Measurements from ENCODE around the gene TAC4.

Gene TAC4

DNA sequence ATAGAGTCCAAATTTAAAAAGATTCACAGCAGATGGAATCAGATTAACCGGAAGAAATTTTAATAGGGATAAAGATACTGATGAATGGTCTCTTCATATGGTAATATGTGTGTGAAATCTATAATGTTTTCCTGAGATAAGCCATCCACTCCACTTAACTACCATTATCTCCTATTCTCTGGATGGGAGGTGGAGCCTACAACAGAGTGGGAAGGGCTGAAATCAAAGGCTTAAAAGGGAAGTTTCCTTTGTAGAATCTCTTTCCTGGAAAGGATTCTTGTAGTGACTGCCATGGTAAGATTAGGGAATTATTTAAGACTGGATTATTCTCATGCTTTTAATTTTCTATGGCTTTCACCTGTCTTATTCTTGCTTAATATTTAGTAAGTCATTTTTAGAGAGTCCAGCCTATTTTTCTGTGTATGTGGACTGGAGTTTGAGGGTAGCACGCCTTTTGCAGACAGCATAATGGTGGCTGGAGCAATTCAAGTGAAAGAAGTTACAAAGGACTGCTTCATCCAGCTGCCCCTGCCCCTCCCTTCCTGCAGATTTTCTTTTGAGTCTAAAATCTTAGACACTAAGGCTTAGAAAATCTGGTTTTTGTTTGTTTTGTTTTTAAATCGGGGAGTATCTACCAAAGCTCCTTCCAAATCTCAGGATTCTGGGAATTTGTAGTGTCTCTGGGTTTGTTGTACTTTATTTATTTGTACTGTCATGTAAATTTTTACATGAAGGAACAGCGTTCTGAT lies 32.9 kb downstream of the TAC4 start:
- no peak for DNase-seq (ENCODE audit: low read depth in 2 of 2)

GRCh38 chr17:49809056-49809455 lies 38.8 kb downstream of the TAC4 start:
- no peak for DNase-seq (ENCODE audit: low read depth in 2 of 2)

DNA sequence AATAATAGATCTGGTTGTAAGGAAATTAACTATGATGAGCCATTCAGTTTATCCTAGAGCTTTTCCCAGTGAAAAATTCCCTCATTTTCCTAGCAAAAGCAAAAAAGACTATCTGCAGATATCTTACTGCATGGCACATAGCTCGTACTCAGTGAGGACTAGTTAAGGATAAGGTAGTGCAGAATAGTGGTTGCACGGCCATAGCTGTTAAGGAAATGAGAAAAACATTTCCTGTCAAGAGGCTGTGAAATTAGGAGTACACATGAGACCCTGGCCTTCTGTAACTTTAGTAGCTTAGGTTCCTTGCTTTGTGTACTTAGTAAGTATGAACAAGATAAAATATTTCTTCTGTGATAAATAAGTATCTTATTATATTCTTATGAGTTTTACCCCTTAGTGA lies 49.1 kb downstream of the TAC4 start:
- DNase-seq (ENCODE audit: low read depth in 2 of 2), result no peak

DNA sequence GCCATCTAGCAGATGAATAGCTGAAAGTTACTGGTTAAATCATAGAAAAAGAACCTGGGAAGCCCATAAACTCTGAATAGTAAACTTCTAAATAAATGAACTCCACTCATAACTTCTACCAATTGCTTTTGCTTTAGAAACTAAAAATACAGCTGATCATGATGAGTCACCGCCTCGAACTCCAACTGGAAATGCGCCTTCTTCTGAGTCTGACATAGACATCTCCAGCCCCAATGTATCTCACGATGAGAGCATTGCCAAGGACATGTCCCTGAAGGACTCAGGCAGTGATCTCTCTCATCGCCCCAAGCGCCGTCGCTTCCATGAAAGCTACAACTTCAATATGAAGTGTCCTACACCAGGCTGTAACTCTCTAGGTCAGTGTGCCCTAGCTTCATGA lies 49.7 kb downstream of the TAC4 start:
- no peak for DNase-seq (ENCODE audit: low read depth in 2 of 2)

- DNase-seq (ENCODE audit: low read depth in 2 of 2), result no peak
These were observed 52.5 kb downstream of the TAC4 start for GRCh38 chr17:49795372-49795771.

- no peak for DNase-seq (ENCODE audit: low read depth in 2 of 2)
These were observed 54.6 kb downstream of the TAC4 start for GRCh38 chr17:49793309-49793708.

GRCh38 chr17:49789243-49789578 lies 58.7 kb downstream of the TAC4 start:
- no peak for DNase-seq (ENCODE audit: low read depth in 2 of 2)

GRCh38 chr17:49788478-49789242 lies 59.2 kb downstream of the TAC4 start, which contains the start of gene KAT7:
TSS of gene KAT7 (plus strand) at chr17:49788681. CDS start at chr17:49788835, 154 bp downstream.
- DNase-seq (ENCODE audit: low read depth in 2 of 2), result peak; percentile 97 to 98
